SK-N-SH (cell line): Measurements from ENCODE around the gene ANKRD40.

Experiments
- ELF1 ChIP-seq: IDR thresholded peaks from 2 replicates; pipeline ENCODE4 v1.4.0; 2012
- GABPA ChIP-seq: IDR thresholded peaks from 2 replicates; pipeline ENCODE4 v1.4.0; 2012; ENCODE audit warnings: low read depth, mild to moderate bottlenecking
- RFX5 ChIP-seq: IDR thresholded peaks from 2 replicates; pipeline ENCODE4 v1.6.1; 2012; ENCODE audit warnings: mild to moderate bottlenecking, improper control_type of control experiment, low read length
- SMC3 ChIP-seq: IDR thresholded peaks from 2 replicates; pipeline ENCODE4 v1.6.1; 2012; ENCODE audit warnings: low read depth, low read length, improper control_type of control experiment
- TAF1 ChIP-seq: IDR thresholded peaks from 2 replicates; pipeline ENCODE4 v1.6.1; 2012; ENCODE audit warnings: low read depth, mild to moderate bottlenecking, low read length, moderate library complexity, borderline replicate concordance
- TCF12 ChIP-seq: IDR thresholded peaks from 2 replicates; pipeline ENCODE4 v1.4.0; 2012
- TF ChIP-seq, protein P1 (sequence below): IDR thresholded peaks from 2 replicates; pipeline ENCODE4 v1.6.1; 2012; ENCODE audit warnings: mild to moderate bottlenecking, low read depth, low read length, moderate library complexity
- TF ChIP-seq, protein P2 (sequence below): IDR thresholded peaks from 2 replicates; pipeline ENCODE4 v1.4.0; 2012; ENCODE audit warnings: low read depth, borderline replicate concordance
- TF ChIP-seq, protein P3 (sequence below): fragments of 150-350 bp; IDR thresholded peaks from 2 replicates; pipeline ENCODE4 v1.6.1; 2016; ENCODE audit warnings: mild to moderate bottlenecking, low read depth, low read length
- TF ChIP-seq, protein P4 (sequence below): fragments of 200-600 bp; sonication (generic); IDR thresholded peaks from 2 replicates; pipeline ENCODE4 v1.6.1; 2017; ENCODE audit warnings: antibody characterized with exemption, mild to moderate bottlenecking, moderate library complexity

DNA sequence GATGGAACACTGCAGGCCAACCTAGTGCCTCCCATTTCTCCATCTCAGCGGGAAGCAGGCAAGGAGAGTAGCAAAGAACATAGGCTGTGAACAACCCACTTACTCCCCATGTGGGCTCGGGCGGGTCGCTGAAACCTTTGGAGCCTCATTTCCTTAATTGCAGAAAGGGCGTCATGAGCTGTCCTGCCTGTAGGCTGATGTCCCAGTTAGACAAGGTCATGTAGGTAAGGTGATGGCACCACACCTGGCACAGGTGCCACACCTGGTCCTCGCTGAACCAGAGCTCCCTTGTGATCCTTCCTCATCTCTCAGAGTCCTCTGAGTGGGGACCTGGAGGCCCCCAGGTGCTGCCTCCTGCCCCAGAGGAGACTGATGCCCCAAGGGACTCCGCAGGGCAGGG is 50.1 kb downstream of the ANKRD40 start:
- TF ChIP-seq, protein P1, sequence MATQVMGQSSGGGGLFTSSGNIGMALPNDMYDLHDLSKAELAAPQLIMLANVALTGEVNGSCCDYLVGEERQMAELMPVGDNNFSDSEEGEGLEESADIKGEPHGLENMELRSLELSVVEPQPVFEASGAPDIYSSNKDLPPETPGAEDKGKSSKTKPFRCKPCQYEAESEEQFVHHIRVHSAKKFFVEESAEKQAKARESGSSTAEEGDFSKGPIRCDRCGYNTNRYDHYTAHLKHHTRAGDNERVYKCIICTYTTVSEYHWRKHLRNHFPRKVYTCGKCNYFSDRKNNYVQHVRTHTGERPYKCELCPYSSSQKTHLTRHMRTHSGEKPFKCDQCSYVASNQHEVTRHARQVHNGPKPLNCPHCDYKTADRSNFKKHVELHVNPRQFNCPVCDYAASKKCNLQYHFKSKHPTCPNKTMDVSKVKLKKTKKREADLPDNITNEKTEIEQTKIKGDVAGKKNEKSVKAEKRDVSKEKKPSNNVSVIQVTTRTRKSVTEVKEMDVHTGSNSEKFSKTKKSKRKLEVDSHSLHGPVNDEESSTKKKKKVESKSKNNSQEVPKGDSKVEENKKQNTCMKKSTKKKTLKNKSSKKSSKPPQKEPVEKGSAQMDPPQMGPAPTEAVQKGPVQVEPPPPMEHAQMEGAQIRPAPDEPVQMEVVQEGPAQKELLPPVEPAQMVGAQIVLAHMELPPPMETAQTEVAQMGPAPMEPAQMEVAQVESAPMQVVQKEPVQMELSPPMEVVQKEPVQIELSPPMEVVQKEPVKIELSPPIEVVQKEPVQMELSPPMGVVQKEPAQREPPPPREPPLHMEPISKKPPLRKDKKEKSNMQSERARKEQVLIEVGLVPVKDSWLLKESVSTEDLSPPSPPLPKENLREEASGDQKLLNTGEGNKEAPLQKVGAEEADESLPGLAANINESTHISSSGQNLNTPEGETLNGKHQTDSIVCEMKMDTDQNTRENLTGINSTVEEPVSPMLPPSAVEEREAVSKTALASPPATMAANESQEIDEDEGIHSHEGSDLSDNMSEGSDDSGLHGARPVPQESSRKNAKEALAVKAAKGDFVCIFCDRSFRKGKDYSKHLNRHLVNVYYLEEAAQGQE = no peak
- no peak for TF ChIP-seq RFX5
- TF ChIP-seq, protein P2, sequence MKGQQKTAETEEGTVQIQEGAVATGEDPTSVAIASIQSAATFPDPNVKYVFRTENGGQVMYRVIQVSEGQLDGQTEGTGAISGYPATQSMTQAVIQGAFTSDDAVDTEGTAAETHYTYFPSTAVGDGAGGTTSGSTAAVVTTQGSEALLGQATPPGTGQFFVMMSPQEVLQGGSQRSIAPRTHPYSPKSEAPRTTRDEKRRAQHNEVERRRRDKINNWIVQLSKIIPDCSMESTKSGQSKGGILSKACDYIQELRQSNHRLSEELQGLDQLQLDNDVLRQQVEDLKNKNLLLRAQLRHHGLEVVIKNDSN = no peak
- no peak for TF ChIP-seq TCF12
- TF ChIP-seq GABPA = no peak
- TF ChIP-seq ELF1 = no peak
- TF ChIP-seq, protein P3, sequence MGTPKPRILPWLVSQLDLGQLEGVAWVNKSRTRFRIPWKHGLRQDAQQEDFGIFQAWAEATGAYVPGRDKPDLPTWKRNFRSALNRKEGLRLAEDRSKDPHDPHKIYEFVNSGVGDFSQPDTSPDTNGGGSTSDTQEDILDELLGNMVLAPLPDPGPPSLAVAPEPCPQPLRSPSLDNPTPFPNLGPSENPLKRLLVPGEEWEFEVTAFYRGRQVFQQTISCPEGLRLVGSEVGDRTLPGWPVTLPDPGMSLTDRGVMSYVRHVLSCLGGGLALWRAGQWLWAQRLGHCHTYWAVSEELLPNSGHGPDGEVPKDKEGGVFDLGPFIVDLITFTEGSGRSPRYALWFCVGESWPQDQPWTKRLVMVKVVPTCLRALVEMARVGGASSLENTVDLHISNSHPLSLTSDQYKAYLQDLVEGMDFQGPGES = no peak
- TF ChIP-seq, protein P4, sequence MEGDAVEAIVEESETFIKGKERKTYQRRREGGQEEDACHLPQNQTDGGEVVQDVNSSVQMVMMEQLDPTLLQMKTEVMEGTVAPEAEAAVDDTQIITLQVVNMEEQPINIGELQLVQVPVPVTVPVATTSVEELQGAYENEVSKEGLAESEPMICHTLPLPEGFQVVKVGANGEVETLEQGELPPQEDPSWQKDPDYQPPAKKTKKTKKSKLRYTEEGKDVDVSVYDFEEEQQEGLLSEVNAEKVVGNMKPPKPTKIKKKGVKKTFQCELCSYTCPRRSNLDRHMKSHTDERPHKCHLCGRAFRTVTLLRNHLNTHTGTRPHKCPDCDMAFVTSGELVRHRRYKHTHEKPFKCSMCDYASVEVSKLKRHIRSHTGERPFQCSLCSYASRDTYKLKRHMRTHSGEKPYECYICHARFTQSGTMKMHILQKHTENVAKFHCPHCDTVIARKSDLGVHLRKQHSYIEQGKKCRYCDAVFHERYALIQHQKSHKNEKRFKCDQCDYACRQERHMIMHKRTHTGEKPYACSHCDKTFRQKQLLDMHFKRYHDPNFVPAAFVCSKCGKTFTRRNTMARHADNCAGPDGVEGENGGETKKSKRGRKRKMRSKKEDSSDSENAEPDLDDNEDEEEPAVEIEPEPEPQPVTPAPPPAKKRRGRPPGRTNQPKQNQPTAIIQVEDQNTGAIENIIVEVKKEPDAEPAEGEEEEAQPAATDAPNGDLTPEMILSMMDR = no peak
- no peak for TF ChIP-seq TAF1
- TF ChIP-seq SMC3 = no peak
